Pancreas (tissue), 10 donors: ENCODE measurements around the gene UEVLD. TPM values are rescaled to one million over a fixed set of nuclear protein-coding genes. Genes with fewer than 3 reads are reported as not detected.

ENCODE experiments used
- ATAC-seq, 4 donors: fragments of 200-7000 bp; cut with Tn5 transposase; one replicate each; pipeline versions ENCODE4 v1.8.0 to v1.9.1; 2020; ENCODE audit warnings: mild to moderate bottlenecking in 4 of 4, moderate library complexity in 4 of 4
- DNase-seq, 6 donors: peaks; one replicate each; pipeline ENCODE4 v3.0.0-alpha.2; 2020
- FAIRE-seq: peaks from 2 replicates; lab custom pipeline; 2012; peaks lifted over from hg19 to GRCh38; lab: Jason Lieb, UNC
- H3K27ac ChIP-seq, 4 donors: fragments of 200-600 bp; sonication (generic); 1 replicate in 3 of 4; 2 replicates in 1 of 4; pipeline versions ENCODE4 v1.5.0 to v1.8.0; 2020
- H3K27me3 ChIP-seq, 4 donors: fragments of 200-600 bp; one replicate each; pipeline ENCODE4 v1.8.0; 2021
- H3K36me3 ChIP-seq, 3 donors: fragments of 200-600 bp; sonication (generic) in 1 of 3; one replicate each; pipeline versions ENCODE4 v1.5.0 to v1.8.0; 2020 to 2021
- H3K4me1 ChIP-seq, 3 donors: fragments of 200-600 bp; one replicate each; pipeline ENCODE4 v1.8.0; 2021
- H3K4me3 ChIP-seq, 4 donors: fragments of 200-600 bp; sonication (generic) in 2 of 4; one replicate each; pipeline versions ENCODE4 v1.5.0 to v1.8.0; 2020 to 2021
- H3K9me3 ChIP-seq, 4 donors: fragments of 200-600 bp; one replicate each; pipeline ENCODE4 v1.8.0; 2021
- CTCF ChIP-seq, 4 donors: fragments of 200-600 bp; sonication (generic) in 3 of 4; IDR thresholded peaks; one replicate each; pipeline versions ENCODE4 v1.5.0 to v1.8.0; 2021; ENCODE audit warnings: antibody characterized with exemption in 4 of 4
- WGBS, 2 donors: extraction: QIAGEN DNeasy Blood & Tissue Kit; methylation state at CpG; one replicate each; pipeline ENCODE4 v1.1.7; 2013; 5-methylcytosine and 5-hydroxymethylcytosine counted together
- intact Hi-C, 3 donors: fragments of 100-400 bp; cut with DNase I; formaldehyde crosslinking; loops; one replicate each; pipeline versions ENCODE4 v1.11.1 to v1.14.2; 2022
- polyA plus RNA-seq, 2 donors: library from polyadenylated mRNA; stranded (reverse); fragments of 200-250 nt; gene quantifications; one replicate each; pipeline ENCODE4 v1.2.3, GENCODE V29; 2013
- total RNA-seq, 6 donors: library from RNA; stranded (reverse); fragmentation: NEBNext Ultra II Directional in 4 of 6; extraction: Animal tissue kit (Norgen Biotek cat#: 25700) in 4 of 6; gene quantifications; one replicate each; pipeline versions ENCODE4 v1.2.1 to v1.2.4, GENCODE V29; 2021 to 2023
- donor health status: healthy with polysubstance abuse.
- donor health status: DM: no; HTN: no; CAD: no; lungs with moderate emphysema.
- donor health status: DM: no; HTN: no; CAD: no.
- donor health status: control.
- donor health status: control.
- donor health status: Bipolar disorder and iron deficiency.
- donor health status: DM: yes; HTN: yes; CAD: no.
- donor health status: DM: no; HTN: no; CAD: no.
- donor health status: DM: no; HTN: no; CAD: no.
- donor health status: DM: yes; HTN: yes; CAD: no.

Gene UEVLD
- total and polyA plus RNA-seq, 8 donors, result 3.3 to 11.2 (median 7.8) TPM

- TF ChIP-seq CTCF (IDR thresholded peaks at IDR 0.05), result no peak
- no peak for FAIRE-seq
- 91 to 93% methylated on average over 11 of the region's 11 CpGs for WGBS, 2 donors
- intact Hi-C loops, result no loop called here
- Histone ChIP-seq H3K36me3 (peaks cover 3 to 46% (median 16%) of the 10 kb centered on the region in 3 donors), H3K4me3 (no peak overlapping the region), H3K27ac (no peak overlapping the region), H3K27me3 (no peaks in the 10 kb centered on the region), H3K9me3 (no peaks in the 10 kb centered on the region), H3K4me1 (peaks cover 4 to 18% (median 16%) of the 10 kb centered on the region in 3 donors)
- no peak for DNase-seq
- ATAC-seq, result no peak
Measured at GRCh38 chr11:18615628-18616392, 27.3 kb upstream of the UEVLD start.

GRCh38 chr11:18614667-18615066 lies 26.1 kb upstream of the UEVLD start:
- Histone ChIP-seq H3K27me3 (no peaks in the 10 kb centered on the region), H3K36me3 (peaks cover 3 to 49% (median 16%) of the 10 kb centered on the region in 3 donors), H3K9me3 (no peaks in the 10 kb centered on the region), H3K4me3 (no peak overlapping the region), H3K27ac (no peak overlapping the region), H3K4me1 (peaks cover 4 to 18% (median 16%) of the 10 kb centered on the region in 3 donors)
- intact Hi-C loops, result no loop called here
- DNase-seq (no peak), FAIRE-seq (no peak), ATAC-seq (no peak)
- 91 to 94% methylated on average over 10 of the region's 10 CpGs for WGBS, 2 donors
- no peak for TF ChIP-seq CTCF (IDR thresholded peaks at IDR 0.05)

- DNase-seq, result no peak
- no peak overlapping the region for H3K27ac ChIP-seq
- H3K36me3 ChIP-seq, result peaks cover 3 to 52% (median 16%) of the 10 kb centered on the region in 3 donors
- no peak for ATAC-seq
- no peak for TF ChIP-seq CTCF (IDR thresholded peaks at IDR 0.05)
- WGBS, 2 donors, result 84 to 96% methylated on average over 4 of the region's 4 CpGs
- no peak for FAIRE-seq
- no peaks in the 10 kb centered on the region for H3K4me1 ChIP-seq
- no peaks in the 10 kb centered on the region for H3K27me3 ChIP-seq
- no peak overlapping the region for H3K4me3 ChIP-seq
- intact Hi-C loops, result no loop called here
- no peaks in the 10 kb centered on the region for H3K9me3 ChIP-seq
Measured at GRCh38 chr11:18612394-18612793, 23.9 kb upstream of the UEVLD start.

- ATAC-seq (no peak), FAIRE-seq (no peak), DNase-seq (no peak)
- 90 to 94% methylated on average over 2 of the region's 2 CpGs for WGBS, 2 donors
- Histone ChIP-seq H3K4me3 (no peak overlapping the region), H3K27me3 (no peaks in the 10 kb centered on the region), H3K9me3 (no peaks in the 10 kb centered on the region), H3K4me1 (no peaks in the 10 kb centered on the region), H3K27ac (no peak overlapping the region), H3K36me3 (peaks cover 3 to 52% (median 16%) of the 10 kb centered on the region in 3 donors)
- intact Hi-C loops, result no loop called here
- TF ChIP-seq CTCF (IDR thresholded peaks at IDR 0.05), result no peak
Measured at GRCh38 chr11:18611196-18611595, 22.7 kb upstream of the UEVLD start.

- H3K4me3 ChIP-seq, result no peak overlapping the region
- H3K36me3 ChIP-seq, result peaks cover 0 to 26% (median 0%) of the 10 kb centered on the region in 3 donors
- no peak for TF ChIP-seq CTCF (IDR thresholded peaks at IDR 0.05)
- no peaks in the 10 kb centered on the region for H3K4me1 ChIP-seq
- intact Hi-C loops, result no loop called here
- no peak for DNase-seq
- ATAC-seq, result no peak
- WGBS, 2 donors, result 36 to 41% methylated on average over 3 of the region's 3 CpGs
- no peak overlapping the region for H3K27ac ChIP-seq
- no peaks in the 10 kb centered on the region for H3K27me3 ChIP-seq
- no peak for FAIRE-seq
- H3K9me3 ChIP-seq, result no peaks in the 10 kb centered on the region
Measured at GRCh38 chr11:18608376-18608775, 19.8 kb upstream of the UEVLD start.
